SU-DHL-6 (cell line): ENCODE measurements around the gene INPP5A.

ENCODE experiments used
- EZH2phosphoT487 ChIP-seq: fragments of 200-600 bp; sonication (generic), shearing (Covaris generic); conservative IDR thresholded peaks from 2 replicates; pipeline ENCODE4 v1.6.1; 2018; ENCODE audit warnings: mild to moderate bottlenecking, antibody characterized with exemption, low read length, moderate library complexity, mixed read lengths
- TF ChIP-seq, protein P1 (sequence below): fragments of 200-600 bp; sonication (generic); IDR thresholded peaks from one replicate; pipeline ENCODE4 v1.5.1; 2017; ENCODE audit warnings: antibody characterized with exemption, mild to moderate bottlenecking, low read length, moderate library complexity; ENCODE audit not compliant: insufficient read depth, poor library complexity, severe bottlenecking

- TF ChIP-seq, protein P1, sequence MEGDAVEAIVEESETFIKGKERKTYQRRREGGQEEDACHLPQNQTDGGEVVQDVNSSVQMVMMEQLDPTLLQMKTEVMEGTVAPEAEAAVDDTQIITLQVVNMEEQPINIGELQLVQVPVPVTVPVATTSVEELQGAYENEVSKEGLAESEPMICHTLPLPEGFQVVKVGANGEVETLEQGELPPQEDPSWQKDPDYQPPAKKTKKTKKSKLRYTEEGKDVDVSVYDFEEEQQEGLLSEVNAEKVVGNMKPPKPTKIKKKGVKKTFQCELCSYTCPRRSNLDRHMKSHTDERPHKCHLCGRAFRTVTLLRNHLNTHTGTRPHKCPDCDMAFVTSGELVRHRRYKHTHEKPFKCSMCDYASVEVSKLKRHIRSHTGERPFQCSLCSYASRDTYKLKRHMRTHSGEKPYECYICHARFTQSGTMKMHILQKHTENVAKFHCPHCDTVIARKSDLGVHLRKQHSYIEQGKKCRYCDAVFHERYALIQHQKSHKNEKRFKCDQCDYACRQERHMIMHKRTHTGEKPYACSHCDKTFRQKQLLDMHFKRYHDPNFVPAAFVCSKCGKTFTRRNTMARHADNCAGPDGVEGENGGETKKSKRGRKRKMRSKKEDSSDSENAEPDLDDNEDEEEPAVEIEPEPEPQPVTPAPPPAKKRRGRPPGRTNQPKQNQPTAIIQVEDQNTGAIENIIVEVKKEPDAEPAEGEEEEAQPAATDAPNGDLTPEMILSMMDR = no peak
- TF ChIP-seq EZH2phosphoT487 = no peak
These were observed 197.8 kb downstream of the INPP5A start for GRCh38 chr10:132735341-132735775.
